HG03457 (cell line): ENCODE results near the gene CCDC188.

ENCODE experiments used
- ATAC-seq: cut with Tn5 transposase; IDR thresholded peaks from one replicate; pipeline ENCODE4 v1.9.1; 2021; ENCODE audit warnings: moderate number of reproducible peaks; ENCODE audit not compliant: unreplicated experiment

Gene CCDC188

GRCh38 chr22:20151276-20151588 is 377 bp upstream of the CCDC188 start:
- no peak for ATAC-seq

GRCh38 chr22:20149257-20150250 is 1.3 kb downstream of the CCDC188 start:
- no peak for ATAC-seq

- ATAC-seq: no peak
These were observed 2.4 kb downstream of the CCDC188 start for GRCh38 chr22:20148414-20148813.

GRCh38 chr22:20147237-20147988 is 3.4 kb downstream of the CCDC188 start:
- no peak for ATAC-seq

- ATAC-seq: no peak
These were observed 4.1 kb downstream of the CCDC188 start for GRCh38 chr22:20146777-20147176.

GRCh38 chr22:20145832-20146223 is 5.0 kb downstream of the CCDC188 start:
- no peak for ATAC-seq

GRCh38 chr22:20145206-20145831 is 5.5 kb downstream of the CCDC188 start:
- ATAC-seq: no peak

GRCh38 chr22:20143883-20144665 is 6.8 kb downstream of the CCDC188 start:
- no peak for ATAC-seq

GRCh38 chr22:20142711-20143621 is 7.9 kb downstream of the CCDC188 start:
- no peak for ATAC-seq

- ATAC-seq: no peak
These were observed 9.4 kb downstream of the CCDC188 start for GRCh38 chr22:20141186-20142077.

GRCh38 chr22:20140521-20140964 is 10.3 kb downstream of the CCDC188 start:
- no peak for ATAC-seq

- ATAC-seq: no peak
These were observed 10.8 kb downstream of the CCDC188 start for GRCh38 chr22:20140107-20140445.

GRCh38 chr22:20139391-20140106 is 11.3 kb downstream of the CCDC188 start:
- ATAC-seq: no peak

GRCh38 chr22:20138868-20139267 is 12.0 kb downstream of the CCDC188 start:
- ATAC-seq: no peak

GRCh38 chr22:20138417-20138738 is 12.5 kb downstream of the CCDC188 start:
- no peak for ATAC-seq

- no peak for ATAC-seq
These were observed 13.0 kb downstream of the CCDC188 start for GRCh38 chr22:20137671-20138416.

GRCh38 chr22:20137113-20137512 is 13.7 kb downstream of the CCDC188 start:
- no peak for ATAC-seq

GRCh38 chr22:20136603-20136873 is 14.3 kb downstream of the CCDC188 start:
- no peak for ATAC-seq
